WTC11 (cell line): Measurements from ENCODE around the gene NBL1. TPM values are rescaled to one million over a fixed set of nuclear protein-coding genes. Genes with fewer than 3 reads are reported as not detected.

Experiments used
- ATAC-seq: fragments of 200-7000 bp; cut with Tn5 transposase; 2 replicates; pipeline ENCODE4 v1.10.0; 2021; ENCODE audit warnings: mild to moderate bottlenecking, moderate library complexity
- CTCF ChIA-PET: fragments of 300-600 bp; sonication (Branson Sonifier 250); formaldehyde crosslinking; loops from one replicate; lab custom pipeline; 2021; ENCODE audit warnings: antibody characterized with exemption; lab: Charles Lee
- POLR2A ChIA-PET: fragments of 350-600 bp; sonication (Branson Sonifier 250); formaldehyde crosslinking; loops from one replicate; lab custom pipeline; 2021; ENCODE audit warnings: antibody characterized with exemption; lab: Charles Lee
- DNase-seq: peaks from one replicate; pipeline ENCODE4 v3.0.0; 2021; ENCODE audit warnings: low spot score
- H3K27ac Mint-ChIP-seq: 2 replicates; pipeline ENCODE4 v1.8.0; 2021; ENCODE audit warnings: mixed read lengths
- H3K27me3 Mint-ChIP-seq: 2 replicates; pipeline ENCODE4 v1.8.0; 2021; ENCODE audit warnings: low read depth, mild to moderate bottlenecking, moderate library complexity, mixed read lengths
- H3K36me3 Mint-ChIP-seq: 2 replicates; pipeline ENCODE4 v1.8.0; 2021; ENCODE audit warnings: mixed read lengths
- H3K4me1 Mint-ChIP-seq: 2 replicates; pipeline ENCODE4 v1.8.0; 2022; ENCODE audit warnings: mixed read lengths
- H3K4me3 Mint-ChIP-seq: 2 replicates; pipeline ENCODE4 v1.8.0; 2021; ENCODE audit warnings: mild to moderate bottlenecking, moderate library complexity, mixed read lengths
- H3K9me3 Mint-ChIP-seq: 2 replicates; pipeline ENCODE4 v1.8.0; 2021; ENCODE audit warnings: mixed read lengths
- EMX1 ChIP-seq: fragments of 250-450 bp; sonication (Bioruptor Pico); IDR thresholded peaks from 2 replicates; pipeline ENCODE4 v1.8.0; 2021; ENCODE audit warnings: mild to moderate bottlenecking
- FOXK1 ChIP-seq: sonication (generic); formaldehyde crosslinking; IDR thresholded peaks from 2 replicates; pipeline ENCODE4 v1.8.0; 2022; ENCODE audit warnings: mild to moderate bottlenecking, moderate library complexity, missing genetic modification reagents
- IRF2 ChIP-seq: sonication (generic); formaldehyde crosslinking; IDR thresholded peaks from 2 replicates; pipeline ENCODE4 v1.8.0; 2022; ENCODE audit warnings: low read depth, missing genetic modification reagents, borderline replicate concordance
- NFE2L1 ChIP-seq: sonication (generic); formaldehyde crosslinking; IDR thresholded peaks from 2 replicates; pipeline ENCODE4 v1.8.1; 2023; ENCODE audit warnings: missing genetic modification reagents
- NFYB ChIP-seq: sonication (generic); formaldehyde crosslinking; conservative IDR thresholded peaks from 2 replicates; pipeline ENCODE4 v1.8.0; 2022; ENCODE audit warnings: low read depth, missing genetic modification reagents
- NR1H2 ChIP-seq: sonication (generic); formaldehyde crosslinking; IDR thresholded peaks from 2 replicates; pipeline ENCODE4 v1.9.0; 2021; ENCODE audit warnings: mild to moderate bottlenecking, moderate library complexity, missing genetic modification reagents
- NR2C2 ChIP-seq: sonication (generic); formaldehyde crosslinking; IDR thresholded peaks from 2 replicates; pipeline ENCODE4 v1.8.0; 2022; ENCODE audit warnings: mild to moderate bottlenecking, missing genetic modification reagents
- PRRX2 ChIP-seq: fragments of 250-450 bp; sonication (Bioruptor Pico); IDR thresholded peaks from 2 replicates; pipeline ENCODE4 v1.8.0; 2021; ENCODE audit warnings: mild to moderate bottlenecking
- RORB ChIP-seq: fragments of 250-450 bp; sonication (Bioruptor Pico); IDR thresholded peaks from 2 replicates; pipeline ENCODE4 v1.9.0; 2021; ENCODE audit warnings: mild to moderate bottlenecking
- ZNF121 ChIP-seq: sonication (generic); formaldehyde crosslinking; IDR thresholded peaks from 2 replicates; pipeline ENCODE4 v1.8.0; 2023; ENCODE audit warnings: missing genetic modification reagents
- ZNF263 ChIP-seq: sonication (generic); formaldehyde crosslinking; IDR thresholded peaks from 2 replicates; pipeline ENCODE4 v1.8.1; 2022; ENCODE audit warnings: low read depth, mild to moderate bottlenecking, moderate library complexity, missing genetic modification reagents
- ZNF416 ChIP-seq: fragments of 250-450 bp; sonication (Bioruptor Pico); IDR thresholded peaks from 2 replicates; pipeline ENCODE4 v1.9.0; 2021; ENCODE audit warnings: mild to moderate bottlenecking, inconsistent platforms
- ZNF423 ChIP-seq: fragments of 250-450 bp; sonication (Bioruptor Pico); IDR thresholded peaks from 2 replicates; pipeline ENCODE4 v2.1.2; 2022; ENCODE audit warnings: mild to moderate bottlenecking, moderate library complexity
- total RNA-seq: library from RNA; stranded (reverse); gene quantifications from 3 replicates; pipeline ENCODE4 v1.2.3, GENCODE V29; 2021
- TF ChIP-seq, protein P1 (sequence below): sonication (generic); formaldehyde crosslinking; IDR thresholded peaks from 2 replicates; pipeline ENCODE4 v1.8.1; 2023; ENCODE audit warnings: mild to moderate bottlenecking, missing genetic modification reagents
- TF ChIP-seq, protein P2 (sequence below): sonication (generic); formaldehyde crosslinking; IDR thresholded peaks from 2 replicates; pipeline ENCODE4 v1.8.1; 2022; ENCODE audit warnings: mild to moderate bottlenecking, moderate library complexity, missing genetic modification reagents
- TF ChIP-seq, protein P3 (sequence below): sonication (generic); formaldehyde crosslinking; IDR thresholded peaks from 2 replicates; pipeline ENCODE4 v1.8.1; 2022; ENCODE audit warnings: low read depth, missing genetic modification reagents, borderline replicate concordance
- TF ChIP-seq, protein P4 (sequence below): sonication (generic); formaldehyde crosslinking; IDR thresholded peaks from 2 replicates; pipeline ENCODE4 v1.8.0; 2022; ENCODE audit warnings: mild to moderate bottlenecking, missing genetic modification reagents
- TF ChIP-seq, protein P5 (sequence below): fragments of 200-600 bp; IDR thresholded peaks from 2 replicates; pipeline ENCODE4 v1.8.0; 2022; ENCODE audit warnings: antibody characterized with exemption
- TF ChIP-seq, protein P6 (sequence below): fragments of 250-450 bp; sonication (Bioruptor Pico); IDR thresholded peaks from 2 replicates; pipeline ENCODE4 v1.9.0; 2021; ENCODE audit warnings: mild to moderate bottlenecking, borderline replicate concordance
- TF ChIP-seq, protein P7 (sequence below): sonication (generic); formaldehyde crosslinking; IDR thresholded peaks from 2 replicates; pipeline ENCODE4 v1.8.1; 2022; ENCODE audit warnings: missing genetic modification reagents, borderline replicate concordance
- TF ChIP-seq, protein P8 (sequence below): sonication (generic); formaldehyde crosslinking; IDR thresholded peaks from 2 replicates; pipeline ENCODE4 v1.8.0; 2022; ENCODE audit warnings: mild to moderate bottlenecking, missing genetic modification reagents

The NBL1 gene
- total RNA-seq, 1 experiment from 2014 or later = 17.1 TPM

DNA sequence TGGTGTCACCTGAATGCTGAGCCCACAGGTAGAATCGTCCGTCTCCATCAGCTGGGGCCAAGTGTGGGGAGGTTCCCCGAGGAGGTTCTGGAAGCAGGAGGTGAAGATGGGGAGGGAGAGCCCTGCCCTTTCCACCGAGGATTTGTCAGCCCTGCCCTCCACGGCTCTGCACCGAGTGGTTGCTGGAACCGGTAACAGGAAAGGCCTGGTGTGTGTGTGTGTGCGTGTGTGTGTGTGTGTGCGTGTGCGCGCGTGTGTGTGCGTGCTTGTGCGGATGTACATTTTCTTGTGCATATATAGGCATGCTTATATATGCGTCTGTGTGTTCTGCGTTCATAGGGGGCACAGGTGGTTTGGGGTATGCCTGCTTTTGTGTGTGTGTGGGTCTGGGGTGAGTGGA, 3.5 kb downstream of the NBL1 start:
- Mint-ChIP-seq H3K4me1 (peaks cover 14% of the 10 kb centered on the region), H3K36me3 (no peaks in the 10 kb centered on the region), H3K27ac (no peak overlapping the region), H3K4me3 (no peak overlapping the region), H3K27me3 (peaks cover 33% of the 10 kb centered on the region), H3K9me3 (no peaks in the 10 kb centered on the region)
- TF ChIP-seq NR2C2 (no peak), NFE2L1 (no peak), PRRX2 (no peak), NFYB (CRISPR knock-in tag) (no peak)
- ATAC-seq = no peak
- POLR2A ChIA-PET = no interaction called here
- DNase-seq = no peak
- CTCF ChIA-PET = interaction anchor here (1.4 to 3.2 kb wide), 7 partner anchors 7 to 308 kb away, joined by 4 to 21 read pairs (median 7); no protein-coding TSS in a partner anchor

DNA sequence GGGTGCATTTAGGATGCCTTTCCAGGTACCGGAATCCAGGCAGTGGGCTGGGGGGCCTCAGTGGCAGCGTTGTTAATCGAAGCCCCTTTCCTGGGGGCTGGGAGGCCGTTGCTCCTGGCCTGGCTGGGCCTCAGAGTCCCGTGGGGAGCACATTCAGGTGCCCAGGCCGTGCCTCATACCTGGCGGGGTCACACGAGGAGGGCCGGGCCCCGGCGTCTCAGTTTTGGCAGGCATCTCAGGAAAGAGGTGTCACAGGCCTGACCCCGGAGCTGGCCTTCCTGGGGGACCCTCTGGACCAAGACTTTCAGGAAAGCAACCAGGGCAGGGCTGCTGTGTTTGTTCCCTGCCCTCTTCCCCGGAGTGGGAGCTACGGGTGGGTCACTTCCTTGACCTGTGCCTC, 4.1 kb downstream of the NBL1 start:
- no peak for ATAC-seq
- no peak for TF ChIP-seq EMX1 (CRISPR knock-in tag)
- no peak for TF ChIP-seq ZNF263
- no peak for TF ChIP-seq RORB
- TF ChIP-seq ZNF121 (CRISPR knock-in tag) = no peak
- TF ChIP-seq, protein P1, sequence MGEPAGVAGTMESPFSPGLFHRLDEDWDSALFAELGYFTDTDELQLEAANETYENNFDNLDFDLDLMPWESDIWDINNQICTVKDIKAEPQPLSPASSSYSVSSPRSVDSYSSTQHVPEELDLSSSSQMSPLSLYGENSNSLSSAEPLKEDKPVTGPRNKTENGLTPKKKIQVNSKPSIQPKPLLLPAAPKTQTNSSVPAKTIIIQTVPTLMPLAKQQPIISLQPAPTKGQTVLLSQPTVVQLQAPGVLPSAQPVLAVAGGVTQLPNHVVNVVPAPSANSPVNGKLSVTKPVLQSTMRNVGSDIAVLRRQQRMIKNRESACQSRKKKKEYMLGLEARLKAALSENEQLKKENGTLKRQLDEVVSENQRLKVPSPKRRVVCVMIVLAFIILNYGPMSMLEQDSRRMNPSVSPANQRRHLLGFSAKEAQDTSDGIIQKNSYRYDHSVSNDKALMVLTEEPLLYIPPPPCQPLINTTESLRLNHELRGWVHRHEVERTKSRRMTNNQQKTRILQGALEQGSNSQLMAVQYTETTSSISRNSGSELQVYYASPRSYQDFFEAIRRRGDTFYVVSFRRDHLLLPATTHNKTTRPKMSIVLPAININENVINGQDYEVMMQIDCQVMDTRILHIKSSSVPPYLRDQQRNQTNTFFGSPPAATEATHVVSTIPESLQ (CRISPR knock-in tag) = no peak
- TF ChIP-seq, protein P2, sequence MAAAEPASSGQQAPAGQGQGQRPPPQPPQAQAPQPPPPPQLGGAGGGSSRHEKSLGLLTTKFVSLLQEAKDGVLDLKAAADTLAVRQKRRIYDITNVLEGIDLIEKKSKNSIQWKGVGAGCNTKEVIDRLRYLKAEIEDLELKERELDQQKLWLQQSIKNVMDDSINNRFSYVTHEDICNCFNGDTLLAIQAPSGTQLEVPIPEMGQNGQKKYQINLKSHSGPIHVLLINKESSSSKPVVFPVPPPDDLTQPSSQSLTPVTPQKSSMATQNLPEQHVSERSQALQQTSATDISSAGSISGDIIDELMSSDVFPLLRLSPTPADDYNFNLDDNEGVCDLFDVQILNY (CRISPR knock-in tag) = no peak
- TF ChIP-seq ZNF416 = no peak
- TF ChIP-seq, protein P3, sequence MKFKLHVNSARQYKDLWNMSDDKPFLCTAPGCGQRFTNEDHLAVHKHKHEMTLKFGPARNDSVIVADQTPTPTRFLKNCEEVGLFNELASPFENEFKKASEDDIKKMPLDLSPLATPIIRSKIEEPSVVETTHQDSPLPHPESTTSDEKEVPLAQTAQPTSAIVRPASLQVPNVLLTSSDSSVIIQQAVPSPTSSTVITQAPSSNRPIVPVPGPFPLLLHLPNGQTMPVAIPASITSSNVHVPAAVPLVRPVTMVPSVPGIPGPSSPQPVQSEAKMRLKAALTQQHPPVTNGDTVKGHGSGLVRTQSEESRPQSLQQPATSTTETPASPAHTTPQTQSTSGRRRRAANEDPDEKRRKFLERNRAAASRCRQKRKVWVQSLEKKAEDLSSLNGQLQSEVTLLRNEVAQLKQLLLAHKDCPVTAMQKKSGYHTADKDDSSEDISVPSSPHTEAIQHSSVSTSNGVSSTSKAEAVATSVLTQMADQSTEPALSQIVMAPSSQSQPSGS (CRISPR knock-in tag) = no peak
- no peak for TF ChIP-seq ZNF423
- TF ChIP-seq FOXK1 = no peak
- no peak for TF ChIP-seq IRF2 (CRISPR knock-in tag)
- TF ChIP-seq, protein P4, sequence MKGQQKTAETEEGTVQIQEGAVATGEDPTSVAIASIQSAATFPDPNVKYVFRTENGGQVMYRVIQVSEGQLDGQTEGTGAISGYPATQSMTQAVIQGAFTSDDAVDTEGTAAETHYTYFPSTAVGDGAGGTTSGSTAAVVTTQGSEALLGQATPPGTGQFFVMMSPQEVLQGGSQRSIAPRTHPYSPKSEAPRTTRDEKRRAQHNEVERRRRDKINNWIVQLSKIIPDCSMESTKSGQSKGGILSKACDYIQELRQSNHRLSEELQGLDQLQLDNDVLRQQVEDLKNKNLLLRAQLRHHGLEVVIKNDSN (CRISPR knock-in tag) = no peak
- TF ChIP-seq, protein P5, sequence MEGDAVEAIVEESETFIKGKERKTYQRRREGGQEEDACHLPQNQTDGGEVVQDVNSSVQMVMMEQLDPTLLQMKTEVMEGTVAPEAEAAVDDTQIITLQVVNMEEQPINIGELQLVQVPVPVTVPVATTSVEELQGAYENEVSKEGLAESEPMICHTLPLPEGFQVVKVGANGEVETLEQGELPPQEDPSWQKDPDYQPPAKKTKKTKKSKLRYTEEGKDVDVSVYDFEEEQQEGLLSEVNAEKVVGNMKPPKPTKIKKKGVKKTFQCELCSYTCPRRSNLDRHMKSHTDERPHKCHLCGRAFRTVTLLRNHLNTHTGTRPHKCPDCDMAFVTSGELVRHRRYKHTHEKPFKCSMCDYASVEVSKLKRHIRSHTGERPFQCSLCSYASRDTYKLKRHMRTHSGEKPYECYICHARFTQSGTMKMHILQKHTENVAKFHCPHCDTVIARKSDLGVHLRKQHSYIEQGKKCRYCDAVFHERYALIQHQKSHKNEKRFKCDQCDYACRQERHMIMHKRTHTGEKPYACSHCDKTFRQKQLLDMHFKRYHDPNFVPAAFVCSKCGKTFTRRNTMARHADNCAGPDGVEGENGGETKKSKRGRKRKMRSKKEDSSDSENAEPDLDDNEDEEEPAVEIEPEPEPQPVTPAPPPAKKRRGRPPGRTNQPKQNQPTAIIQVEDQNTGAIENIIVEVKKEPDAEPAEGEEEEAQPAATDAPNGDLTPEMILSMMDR = no peak
- TF ChIP-seq, protein P6, sequence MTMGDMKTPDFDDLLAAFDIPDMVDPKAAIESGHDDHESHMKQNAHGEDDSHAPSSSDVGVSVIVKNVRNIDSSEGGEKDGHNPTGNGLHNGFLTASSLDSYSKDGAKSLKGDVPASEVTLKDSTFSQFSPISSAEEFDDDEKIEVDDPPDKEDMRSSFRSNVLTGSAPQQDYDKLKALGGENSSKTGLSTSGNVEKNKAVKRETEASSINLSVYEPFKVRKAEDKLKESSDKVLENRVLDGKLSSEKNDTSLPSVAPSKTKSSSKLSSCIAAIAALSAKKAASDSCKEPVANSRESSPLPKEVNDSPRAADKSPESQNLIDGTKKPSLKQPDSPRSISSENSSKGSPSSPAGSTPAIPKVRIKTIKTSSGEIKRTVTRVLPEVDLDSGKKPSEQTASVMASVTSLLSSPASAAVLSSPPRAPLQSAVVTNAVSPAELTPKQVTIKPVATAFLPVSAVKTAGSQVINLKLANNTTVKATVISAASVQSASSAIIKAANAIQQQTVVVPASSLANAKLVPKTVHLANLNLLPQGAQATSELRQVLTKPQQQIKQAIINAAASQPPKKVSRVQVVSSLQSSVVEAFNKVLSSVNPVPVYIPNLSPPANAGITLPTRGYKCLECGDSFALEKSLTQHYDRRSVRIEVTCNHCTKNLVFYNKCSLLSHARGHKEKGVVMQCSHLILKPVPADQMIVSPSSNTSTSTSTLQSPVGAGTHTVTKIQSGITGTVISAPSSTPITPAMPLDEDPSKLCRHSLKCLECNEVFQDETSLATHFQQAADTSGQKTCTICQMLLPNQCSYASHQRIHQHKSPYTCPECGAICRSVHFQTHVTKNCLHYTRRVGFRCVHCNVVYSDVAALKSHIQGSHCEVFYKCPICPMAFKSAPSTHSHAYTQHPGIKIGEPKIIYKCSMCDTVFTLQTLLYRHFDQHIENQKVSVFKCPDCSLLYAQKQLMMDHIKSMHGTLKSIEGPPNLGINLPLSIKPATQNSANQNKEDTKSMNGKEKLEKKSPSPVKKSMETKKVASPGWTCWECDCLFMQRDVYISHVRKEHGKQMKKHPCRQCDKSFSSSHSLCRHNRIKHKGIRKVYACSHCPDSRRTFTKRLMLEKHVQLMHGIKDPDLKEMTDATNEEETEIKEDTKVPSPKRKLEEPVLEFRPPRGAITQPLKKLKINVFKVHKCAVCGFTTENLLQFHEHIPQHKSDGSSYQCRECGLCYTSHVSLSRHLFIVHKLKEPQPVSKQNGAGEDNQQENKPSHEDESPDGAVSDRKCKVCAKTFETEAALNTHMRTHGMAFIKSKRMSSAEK (CRISPR knock-in tag) = no peak
- TF ChIP-seq, protein P7, sequence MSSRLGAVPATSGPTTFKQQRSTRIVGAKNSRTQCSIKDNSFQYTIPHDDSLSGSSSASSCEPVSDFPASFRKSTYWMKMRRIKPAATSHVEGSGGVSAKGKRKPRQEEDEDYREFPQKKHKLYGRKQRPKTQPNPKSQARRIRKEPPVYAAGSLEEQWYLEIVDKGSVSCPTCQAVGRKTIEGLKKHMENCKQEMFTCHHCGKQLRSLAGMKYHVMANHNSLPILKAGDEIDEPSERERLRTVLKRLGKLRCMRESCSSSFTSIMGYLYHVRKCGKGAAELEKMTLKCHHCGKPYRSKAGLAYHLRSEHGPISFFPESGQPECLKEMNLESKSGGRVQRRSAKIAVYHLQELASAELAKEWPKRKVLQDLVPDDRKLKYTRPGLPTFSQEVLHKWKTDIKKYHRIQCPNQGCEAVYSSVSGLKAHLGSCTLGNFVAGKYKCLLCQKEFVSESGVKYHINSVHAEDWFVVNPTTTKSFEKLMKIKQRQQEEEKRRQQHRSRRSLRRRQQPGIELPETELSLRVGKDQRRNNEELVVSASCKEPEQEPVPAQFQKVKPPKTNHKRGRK (CRISPR knock-in tag) = no peak
- TF ChIP-seq, protein P8, sequence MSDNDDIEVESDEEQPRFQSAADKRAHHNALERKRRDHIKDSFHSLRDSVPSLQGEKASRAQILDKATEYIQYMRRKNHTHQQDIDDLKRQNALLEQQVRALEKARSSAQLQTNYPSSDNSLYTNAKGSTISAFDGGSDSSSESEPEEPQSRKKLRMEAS (CRISPR knock-in tag) = no peak
- TF ChIP-seq NR1H2 (CRISPR knock-in tag) = no peak
- no peak for DNase-seq
- H3K27ac Mint-ChIP-seq = no peak overlapping the region
- no peak overlapping the region for H3K4me3 Mint-ChIP-seq
- H3K4me1 Mint-ChIP-seq = peaks cover 11% of the 10 kb centered on the region
- no peaks in the 10 kb centered on the region for H3K9me3 Mint-ChIP-seq
- H3K36me3 Mint-ChIP-seq = no peaks in the 10 kb centered on the region
- ChIA-PET POLR2A (no interaction called here), CTCF (interaction anchor here (0.6 to 3.2 kb wide), 15 partner anchors 8 to 713 kb away, joined by 3 to 21 read pairs (median 5); partner anchors contain the start of gene SLC66A1)
- peaks cover 27% of the 10 kb centered on the region for H3K27me3 Mint-ChIP-seq
